ENCODE data around the gene IL1R2. TPM values are rescaled to one million over a fixed set of nuclear protein-coding genes. Genes with fewer than 3 reads are reported as not detected.
"Not testable (repeated sequence)": the region's sequence is repeated elsewhere in the genome, so short reads cannot be mapped to it uniquely, and the experiment has no call there.

Gene IL1R2
- total RNA-seq, 4 donors from 2014 or later: 7.1 to 52.4 (median 29.9) TPM

DNA sequence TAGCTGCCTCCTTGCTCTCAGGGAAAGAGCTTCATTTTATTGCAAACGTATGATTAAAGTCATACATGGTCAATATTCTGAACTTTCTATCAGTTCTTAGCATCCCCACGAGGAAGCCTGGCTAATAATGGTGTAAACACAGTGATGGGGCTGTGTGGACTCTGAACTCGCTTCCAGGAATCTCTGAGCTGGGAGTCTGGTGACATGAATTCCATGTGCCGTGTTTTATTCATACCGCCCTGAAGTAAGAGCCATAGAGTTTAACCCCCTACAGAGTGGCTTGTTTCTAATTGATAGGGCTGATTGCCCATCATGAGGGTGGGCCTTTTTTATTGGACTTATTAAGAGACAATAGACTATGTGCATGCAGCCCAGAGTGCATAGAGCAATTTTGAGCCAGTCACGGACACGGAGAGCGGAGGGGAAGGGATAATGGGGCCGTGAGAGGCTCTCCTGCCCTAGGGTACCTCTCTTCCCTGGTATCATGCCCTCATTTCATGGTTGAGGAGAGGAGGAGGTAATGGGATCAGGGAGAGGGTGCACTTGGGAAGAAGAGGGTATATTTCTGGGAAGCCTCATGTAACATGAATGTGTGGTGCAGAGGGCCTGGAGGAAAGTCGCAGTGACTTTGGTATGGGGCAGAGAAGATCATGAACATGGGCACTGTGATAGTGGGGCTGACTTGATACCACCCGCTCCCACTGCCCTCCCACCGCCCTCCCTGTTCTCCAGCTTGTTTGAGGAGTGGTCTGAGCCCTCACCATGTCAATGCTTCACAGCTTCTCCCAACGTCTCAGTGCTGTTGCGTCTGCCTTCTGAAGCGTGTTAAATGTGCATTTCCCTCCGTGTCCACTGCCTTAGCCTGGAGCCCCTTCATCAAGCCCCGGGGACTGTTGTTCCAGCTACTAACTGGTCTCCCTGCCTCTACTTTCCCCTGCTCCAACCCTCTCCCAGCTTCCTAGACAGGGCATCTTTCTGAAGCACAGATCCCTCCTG lies 73.2 kb downstream of the IL1R2 start:
- DNase-seq: no peak
- Histone ChIP-seq H3K9me3 (no peaks in the 10 kb centered on the region), H3K4me1 (peaks cover 22 to 67% (median 42%) of the 10 kb centered on the region in 4 donors), H3K4me3 (no peak overlapping the region), H3K27ac (peak overlapping the region; percentile 88 to 93 (median 91)), H3K27me3 (no peaks in the 10 kb centered on the region), H3K36me3 (no peaks in the 10 kb centered on the region)
- WGBS, 2 donors (ENCODE audit: low coverage in 1 of 2): 44 to 69% methylated on average over 7 to 17 of the region's 17 CpGs
- intact Hi-C loops (cut with DNase I; ENCODE audit: low total_unique reads) (loop anchor here (1.0 to 5.0 kb wide), 2 partner anchors 15 to 77 kb away; partner anchors contain the start of gene IL1R1), in situ Hi-C loops (cut with MboI; ENCODE audit: low pct_ligation_motif_present in 1 of 4, low pct_unique_long_range_greater_than_20kb in 1 of 4, low sequenced_read_pairs in 3 of 4) (no loop called here)
- no peak for TF ChIP-seq EP300 (IDR thresholded peaks at IDR 0.05; ENCODE audit: low read depth)
- TF ChIP-seq, protein P1, sequence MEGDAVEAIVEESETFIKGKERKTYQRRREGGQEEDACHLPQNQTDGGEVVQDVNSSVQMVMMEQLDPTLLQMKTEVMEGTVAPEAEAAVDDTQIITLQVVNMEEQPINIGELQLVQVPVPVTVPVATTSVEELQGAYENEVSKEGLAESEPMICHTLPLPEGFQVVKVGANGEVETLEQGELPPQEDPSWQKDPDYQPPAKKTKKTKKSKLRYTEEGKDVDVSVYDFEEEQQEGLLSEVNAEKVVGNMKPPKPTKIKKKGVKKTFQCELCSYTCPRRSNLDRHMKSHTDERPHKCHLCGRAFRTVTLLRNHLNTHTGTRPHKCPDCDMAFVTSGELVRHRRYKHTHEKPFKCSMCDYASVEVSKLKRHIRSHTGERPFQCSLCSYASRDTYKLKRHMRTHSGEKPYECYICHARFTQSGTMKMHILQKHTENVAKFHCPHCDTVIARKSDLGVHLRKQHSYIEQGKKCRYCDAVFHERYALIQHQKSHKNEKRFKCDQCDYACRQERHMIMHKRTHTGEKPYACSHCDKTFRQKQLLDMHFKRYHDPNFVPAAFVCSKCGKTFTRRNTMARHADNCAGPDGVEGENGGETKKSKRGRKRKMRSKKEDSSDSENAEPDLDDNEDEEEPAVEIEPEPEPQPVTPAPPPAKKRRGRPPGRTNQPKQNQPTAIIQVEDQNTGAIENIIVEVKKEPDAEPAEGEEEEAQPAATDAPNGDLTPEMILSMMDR (IDR thresholded peaks at IDR 0.05): no peak

DNA sequence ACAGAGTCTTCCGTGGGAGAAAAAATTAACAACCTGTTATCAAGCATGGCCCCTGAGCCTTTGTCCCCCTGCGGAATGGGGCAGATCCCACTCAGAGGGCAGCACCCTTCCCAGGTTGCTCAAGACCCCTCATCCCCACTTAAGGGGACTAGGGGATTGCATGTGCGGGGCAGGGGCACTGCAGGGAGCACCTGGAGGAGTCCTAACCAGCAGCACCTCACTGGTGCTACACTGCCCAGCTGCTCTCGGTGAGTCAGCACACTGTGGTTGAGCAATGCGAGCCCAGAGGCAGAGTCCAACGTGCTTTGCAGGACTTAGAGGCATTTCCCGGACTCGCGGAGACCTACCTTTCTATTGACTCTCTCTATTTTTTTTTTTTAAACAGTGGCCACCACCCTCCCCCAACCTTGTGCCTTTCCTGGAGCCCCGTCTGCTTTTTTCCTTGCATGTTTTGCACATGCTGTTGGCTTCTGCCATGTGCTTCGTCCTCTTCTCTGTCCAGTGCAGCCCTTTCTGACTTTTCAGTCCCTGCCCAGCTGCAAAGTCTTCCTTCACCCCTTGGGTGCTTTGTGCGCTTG lies 74.0 kb downstream of the IL1R2 start:
- Histone ChIP-seq H3K4me1 (peaks cover 30 to 68% (median 49%) of the 10 kb centered on the region in 4 donors), H3K4me3 (no peak overlapping the region), H3K9me3 (no peaks in the 10 kb centered on the region), H3K27me3 (no peaks in the 10 kb centered on the region), H3K27ac (peak overlapping the region; percentile 88 to 93 (median 91)), H3K36me3 (no peaks in the 10 kb centered on the region)
- no peak for TF ChIP-seq POLR2AphosphoS5 (IDR thresholded peaks at IDR 0.05)
- TF ChIP-seq EP300 (IDR thresholded peaks at IDR 0.05; ENCODE audit: low read depth): no peak
- TF ChIP-seq POLR2A (IDR thresholded peaks at IDR 0.05): no peak
- TF ChIP-seq, protein P1 (IDR thresholded peaks at IDR 0.05): no peak
- in situ Hi-C loops (cut with MboI; ENCODE audit: low pct_ligation_motif_present in 1 of 4, low pct_unique_long_range_greater_than_20kb in 1 of 4, low sequenced_read_pairs in 3 of 4) (no loop called here), intact Hi-C loops (cut with DNase I; ENCODE audit: low total_unique reads) (loop anchor here (2.0 kb wide), 1 partner anchor 39 kb away; no protein-coding TSS in a partner anchor)
- DNase-seq: no peak
- 83 to 87% methylated on average over 10 to 11 of the region's 12 CpGs for WGBS, 2 donors (ENCODE audit: low coverage in 1 of 2)

DNA sequence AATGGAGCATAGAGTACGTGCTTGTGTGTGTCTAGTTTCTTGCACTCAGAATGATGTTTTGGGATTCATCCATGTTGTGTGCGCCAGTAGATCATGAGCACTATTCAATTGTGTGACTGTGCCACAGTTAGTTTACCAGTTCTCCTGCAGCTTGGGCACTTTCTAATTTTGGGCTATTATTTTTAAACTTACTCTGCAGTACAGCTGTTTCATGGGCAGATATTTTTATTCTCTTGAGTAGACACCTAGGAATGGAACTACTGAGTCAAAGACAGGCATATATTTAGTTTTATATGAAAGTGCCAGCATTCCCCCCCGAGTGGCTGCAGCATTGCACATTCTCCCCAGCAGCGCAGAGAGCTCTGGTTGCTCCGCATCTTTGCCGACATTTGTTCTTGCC lies 74.8 kb downstream of the IL1R2 start:
- H3K27ac ChIP-seq: peak overlapping the region in 2 of 4 donors; percentile 88 to 92
- in situ Hi-C loops (cut with MboI; ENCODE audit: low pct_ligation_motif_present in 1 of 4, low pct_unique_long_range_greater_than_20kb in 1 of 4, low sequenced_read_pairs in 3 of 4) (no loop called here), intact Hi-C loops (cut with DNase I; ENCODE audit: low total_unique reads) (loop anchor here (2.0 kb wide), 1 partner anchor 38 kb away; no protein-coding TSS in a partner anchor)
- no peaks in the 10 kb centered on the region for H3K36me3 ChIP-seq
- H3K4me1 ChIP-seq: peaks cover 31 to 62% (median 48%) of the 10 kb centered on the region in 4 donors
- H3K9me3 ChIP-seq: no peaks in the 10 kb centered on the region
- no peaks in the 10 kb centered on the region for H3K27me3 ChIP-seq
- H3K4me3 ChIP-seq: no peak overlapping the region
- no peak for DNase-seq
- 44 to 56% methylated on average over 6 of the region's 6 CpGs for WGBS, 2 donors (ENCODE audit: low coverage in 1 of 2)
- TF ChIP-seq EP300 (IDR thresholded peaks at IDR 0.05; ENCODE audit: low read depth): no peak
- no peak for TF ChIP-seq POLR2A (IDR thresholded peaks at IDR 0.05)
- TF ChIP-seq, protein P1 (IDR thresholded peaks at IDR 0.05): no peak
- TF ChIP-seq POLR2AphosphoS5 (IDR thresholded peaks at IDR 0.05): no peak

DNA sequence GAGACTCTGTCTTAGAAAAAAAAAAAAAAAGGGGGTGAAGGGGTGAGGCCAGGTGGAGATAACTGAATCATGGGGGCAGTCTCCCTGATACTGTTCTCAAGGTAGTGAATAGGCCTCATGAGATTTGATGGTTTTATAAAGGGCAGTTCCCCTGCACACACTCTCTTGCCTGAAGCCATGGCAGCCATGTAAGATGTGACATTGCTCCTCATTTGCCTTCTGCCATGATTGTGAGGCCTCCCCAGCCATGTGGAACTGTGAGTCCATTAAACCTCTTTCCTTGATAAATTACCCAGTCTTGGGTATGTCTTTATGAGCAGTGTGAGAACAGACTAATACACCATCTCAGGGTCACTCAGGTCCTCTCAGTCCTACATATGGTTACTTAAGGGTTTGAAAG lies 76.4 kb downstream of the IL1R2 start:
- H3K9me3 ChIP-seq; H3K4me3 ChIP-seq; intact Hi-C loops (cut with DNase I; ENCODE audit: low total_unique reads); H3K36me3 ChIP-seq; in situ Hi-C loops (cut with MboI; ENCODE audit: low pct_ligation_motif_present in 1 of 4, low pct_unique_long_range_greater_than_20kb in 1 of 4, low sequenced_read_pairs in 3 of 4); DNase-seq; H3K27ac ChIP-seq; H3K27me3 ChIP-seq: not testable (repeated sequence)
- peaks cover 24 to 47% (median 39%) of the 10 kb centered on the region in 4 donors for H3K4me1 ChIP-seq
